Fibroblast of lung (primary cell): ENCODE data around the gene HINFP. TPM values are rescaled to one million over a fixed set of nuclear protein-coding genes. Genes with fewer than 3 reads are reported as not detected.

Experiments
- DNase-seq, 2 donors: peaks; one replicate each; pipeline versions ENCODE4 v3.0.0 to v3.0.0-alpha.2; 2010; ENCODE audit warnings: low read depth in 2 of 2
- H2AFZ ChIP-seq: 2 replicates; pipeline ENCODE4 v1.5.1; 2012; ENCODE audit warnings: low read length, control low read depth, inconsistent platforms
- H3K27ac ChIP-seq: 2 replicates; pipeline ENCODE4 v1.5.1; 2011; ENCODE audit warnings: low read length, control low read depth; ENCODE audit not compliant: insufficient read depth
- H3K27me3 ChIP-seq: 2 replicates; pipeline ENCODE4 v1.5.1; 2011; ENCODE audit warnings: mild to moderate bottlenecking, low read length; ENCODE audit not compliant: control insufficient read depth, insufficient read depth
- H3K36me3 ChIP-seq: 2 replicates; pipeline ENCODE4 v1.5.1; 2011; ENCODE audit warnings: low read length; ENCODE audit not compliant: control insufficient read depth, insufficient read depth
- H3K4me1 ChIP-seq: 2 replicates; pipeline ENCODE4 v1.5.1; 2011; ENCODE audit warnings: low read length; ENCODE audit not compliant: control insufficient read depth, insufficient read depth; ENCODE audit errors: extremely low read depth
- H3K4me2 ChIP-seq: 2 replicates; pipeline ENCODE4 v1.5.1; 2011; ENCODE audit warnings: low read length, control low read depth; ENCODE audit not compliant: insufficient read depth; ENCODE audit errors: extremely low read depth
- H3K4me3 ChIP-seq, 4 experiments: fragments of 200-600 bp in 1 of 4; sonication (generic) in 1 of 4; replicated peaks in 1 of 4; 2 replicates each; pipeline ENCODE4 v1.5.1; 2011 to 2016; ENCODE audit warnings: low read length in 4 of 4, low read depth in 3 of 4, mild to moderate bottlenecking in 3 of 4, control low read depth in 2 of 4, inconsistent platforms in 1 of 4, mixed read lengths in 1 of 4; ENCODE audit not compliant: insufficient read depth in 1 of 4; ENCODE audit errors: control extremely low read depth in 1 of 4
- H3K79me2 ChIP-seq: 2 replicates; pipeline ENCODE4 v1.5.1; 2012; ENCODE audit warnings: mild to moderate bottlenecking, low read length, inconsistent platforms; ENCODE audit not compliant: control insufficient read depth, insufficient read depth
- H3K9ac ChIP-seq: 2 replicates; pipeline ENCODE4 v1.5.1; 2011; ENCODE audit warnings: mild to moderate bottlenecking, low read length, control low read depth; ENCODE audit not compliant: insufficient read depth
- H3K9me3 ChIP-seq: 2 replicates; pipeline ENCODE4 v1.5.1; 2012; ENCODE audit warnings: low read depth, low read length; ENCODE audit not compliant: control insufficient read depth, insufficient read depth
- H4K20me1 ChIP-seq: 2 replicates; pipeline ENCODE4 v1.5.1; 2011; ENCODE audit warnings: low read length; ENCODE audit not compliant: control insufficient read depth, insufficient read depth; ENCODE audit errors: extremely low read depth
- CTCF ChIP-seq, 2 donors: IDR thresholded peaks in 1 of 2; conservative IDR thresholded peaks in 1 of 2; 1 replicate in 1 of 2; 2 replicates in 1 of 2; pipeline ENCODE4 v1.5.1; 2011 to 2012; ENCODE audit warnings: low read length in 2 of 2, control low read depth in 1 of 2, inconsistent platforms in 1 of 2, low read depth in 1 of 2, mild to moderate bottlenecking in 1 of 2
- EZH2 ChIP-seq: IDR thresholded peaks from 2 replicates; pipeline ENCODE4 v1.5.1; 2012; ENCODE audit warnings: low read length, control low read depth, mild to moderate bottlenecking; ENCODE audit errors: missing control alignments
- polyA plus RNA-seq, 2 donors: library from polyadenylated mRNA; depleted of rRNA in 1 of 2; stranded (reverse) in 1 of 2; unstranded in 1 of 2; fragments of >200 nt; gene quantifications; 2 replicates each; pipeline ENCODE4 v1.2.1, GENCODE V29; 2011 to 2012; ENCODE audit warnings: missing spikeins in 1 of 2
- total RNA-seq: library from RNA; depleted of rRNA; stranded (reverse); fragments of >200 nt; gene quantifications from 2 replicates; pipeline ENCODE4 v1.2.1, GENCODE V29; 2014

Gene HINFP
- total and polyA plus RNA-seq, 2 donors (not counting 1 experiment from before 2014, with no cell fraction given) = 13.1 to 13.5 TPM

GRCh38 chr11:119087123-119087522 is 34.3 kb upstream of the HINFP start:
- TF ChIP-seq EZH2 (no peak), CTCF (conservative IDR thresholded peaks at IDR 0.05 in 1 of 2, IDR thresholded peaks at IDR 0.05 in 1 of 2; ENCODE audit: low read depth in 1 of 2, low read length in 2 of 2) (no peak)
- Histone ChIP-seq H3K9me3 (no peaks in the 10 kb centered on the region), H3K4me3 (no peak overlapping the region), H2AFZ (no peak overlapping the region), H3K79me2 (peaks cover 15% of the 10 kb centered on the region), H3K4me1 (peaks cover 6% of the 10 kb centered on the region), H3K27ac (no peak overlapping the region), H3K36me3 (peaks cover 5% of the 10 kb centered on the region), H3K4me2 (no peak overlapping the region), H3K27me3 (no peaks in the 10 kb centered on the region), H4K20me1 (no peaks in the 10 kb centered on the region), H3K9ac (no peak overlapping the region)
- DNase-seq = no peak

- Histone ChIP-seq H3K27me3 (no peaks in the 10 kb centered on the region), H3K9me3 (no peaks in the 10 kb centered on the region), H3K4me1 (peaks cover 9% of the 10 kb centered on the region), H3K4me3 (no peak overlapping the region), H2AFZ (no peak overlapping the region), H4K20me1 (no peaks in the 10 kb centered on the region), H3K27ac (no peak overlapping the region), H3K79me2 (peaks cover 22% of the 10 kb centered on the region), H3K4me2 (no peak overlapping the region), H3K9ac (no peak overlapping the region), H3K36me3 (peaks cover 10% of the 10 kb centered on the region)
- TF ChIP-seq EZH2 (no peak), CTCF (conservative IDR thresholded peaks at IDR 0.05 in 1 of 2, IDR thresholded peaks at IDR 0.05 in 1 of 2; ENCODE audit: low read depth in 1 of 2, low read length in 2 of 2) (no peak)
- DNase-seq = no peak
Observed at GRCh38 chr11:119087747-119088241, 33.6 kb upstream of the HINFP start.

- Histone ChIP-seq H3K27me3 (no peaks in the 10 kb centered on the region), H2AFZ (no peak overlapping the region), H3K4me2 (no peak overlapping the region), H3K4me3 (no peak overlapping the region), H3K79me2 (peaks cover 28% of the 10 kb centered on the region), H3K9ac (no peak overlapping the region), H3K9me3 (no peaks in the 10 kb centered on the region), H4K20me1 (no peaks in the 10 kb centered on the region), H3K27ac (no peak overlapping the region), H3K36me3 (peaks cover 10% of the 10 kb centered on the region), H3K4me1 (peaks cover 15% of the 10 kb centered on the region)
- TF ChIP-seq CTCF (conservative IDR thresholded peaks at IDR 0.05 in 1 of 2, IDR thresholded peaks at IDR 0.05 in 1 of 2; ENCODE audit: low read depth in 1 of 2, low read length in 2 of 2) = no peak
- DNase-seq = no peak
Observed at GRCh38 chr11:119088406-119088805, 33.0 kb upstream of the HINFP start.
